Spinal cord (tissue), 10 donors: Measurements from ENCODE around the gene ANKRD31. TPM values are rescaled to one million over a fixed set of nuclear protein-coding genes. Genes with fewer than 3 reads are reported as not detected.

Experiments used
- DNase-seq, 6 donors: peaks; one replicate each; pipeline versions ENCODE4 v3.0.0 to v3.0.0-alpha.2; 2013 to 2015; ENCODE audit warnings: low spot score in 6 of 6, low read depth in 4 of 6
- H3K27ac ChIP-seq: one replicate; pipeline ENCODE4 v1.5.1; 2013; ENCODE audit warnings: low read depth, low read length, control low read depth
- H3K27me3 ChIP-seq: one replicate; pipeline ENCODE4 v1.6.1; 2013; ENCODE audit warnings: low read length; ENCODE audit not compliant: control insufficient read depth, insufficient read depth
- H3K36me3 ChIP-seq: one replicate; pipeline ENCODE4 v1.6.1; 2013; ENCODE audit warnings: low read length; ENCODE audit not compliant: control insufficient read depth, insufficient read depth
- H3K4me1 ChIP-seq: one replicate; pipeline ENCODE4 v1.6.1; 2013; ENCODE audit warnings: low read length; ENCODE audit not compliant: control insufficient read depth, insufficient read depth
- H3K4me3 ChIP-seq: one replicate; pipeline ENCODE4 v1.5.1; 2013; ENCODE audit warnings: low read depth, low read length, control low read depth
- H3K9me3 ChIP-seq: one replicate; pipeline ENCODE4 v1.6.1; 2013; ENCODE audit warnings: low read length; ENCODE audit not compliant: control insufficient read depth, insufficient read depth
- WGBS: methylation state at CpG from one replicate; pipeline ENCODE4 v1.1.5; 2013; ENCODE audit warnings: missing lambda C conversion rate; ENCODE audit not compliant: insufficient coverage; 5-methylcytosine and 5-hydroxymethylcytosine counted together
- polyA plus RNA-seq, 2 donors: library from polyadenylated mRNA; unstranded; fragments of 120-200 nt; gene quantifications; one replicate each; pipeline ENCODE4 v1.2.1, GENCODE V29; 2013; ENCODE audit not compliant: insufficient read length in 2 of 2
- total RNA-seq, 2 donors: library from RNA; depleted of rRNA in 1 of 2; stranded (reverse); fragments of 120-200 nt in 1 of 2; fragments of >200 nt in 1 of 2; gene quantifications; one replicate each; pipeline versions ENCODE4 v1.2.3 to v1.2.4, GENCODE V29; 2013 to 2014
- donor health status: healthy.

ANKRD31 gene
- total and polyA plus RNA-seq, 4 donors = 0.50 to 0.59 (median 0.52) TPM

DNA sequence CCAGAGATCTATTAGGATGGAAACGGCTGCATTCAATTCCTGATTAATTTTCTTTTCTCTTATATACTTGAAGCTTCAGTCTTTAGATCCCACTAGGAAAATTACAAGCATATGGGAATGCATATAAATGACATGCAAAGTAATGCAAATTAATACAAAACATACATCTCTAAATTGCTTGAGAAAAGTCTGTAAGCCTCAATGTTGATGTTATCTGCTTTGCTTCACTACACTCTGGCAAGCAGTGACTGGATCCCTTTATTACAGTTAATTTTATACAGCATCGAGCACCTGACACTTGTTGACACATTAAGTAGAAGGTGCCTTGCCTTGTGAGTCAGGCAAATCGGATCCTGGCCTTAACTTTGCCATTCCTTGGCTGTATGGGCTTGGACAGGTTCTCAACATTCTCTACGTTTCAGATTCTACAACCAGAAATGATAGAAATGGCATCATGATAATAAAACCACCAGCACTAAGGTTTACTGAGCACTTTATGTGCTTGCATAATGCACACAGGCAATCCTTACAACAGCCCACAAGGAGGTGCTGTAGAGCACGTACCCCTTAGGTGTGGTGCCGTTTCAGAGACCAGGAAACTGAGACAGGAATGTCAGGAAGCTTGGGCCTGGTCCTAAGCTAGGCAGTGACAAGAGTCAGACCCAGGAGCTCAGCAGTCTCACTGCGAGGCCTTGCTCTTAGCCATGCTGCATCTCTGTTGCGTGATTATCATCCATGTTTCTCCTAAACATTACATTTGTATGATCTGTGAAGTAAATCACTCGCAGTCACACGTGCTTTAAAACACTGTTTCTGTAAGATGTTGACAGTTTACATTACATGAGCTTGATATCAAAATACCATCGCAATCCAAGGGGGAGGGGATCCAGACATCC is 187.0 kb downstream of the ANKRD31 start:
- DNase-seq = peak in 2 of 6 donors; percentile 62 to 73
- 61% methylated on average over 6 of the region's 11 CpGs for WGBS
- Histone ChIP-seq H3K4me3 (no peak overlapping the region), H3K36me3 (no peaks in the 10 kb centered on the region), H3K27ac (no peak overlapping the region), H3K9me3 (no peaks in the 10 kb centered on the region), H3K4me1 (peaks cover 23% of the 10 kb centered on the region), H3K27me3 (peaks cover 21% of the 10 kb centered on the region)

DNA sequence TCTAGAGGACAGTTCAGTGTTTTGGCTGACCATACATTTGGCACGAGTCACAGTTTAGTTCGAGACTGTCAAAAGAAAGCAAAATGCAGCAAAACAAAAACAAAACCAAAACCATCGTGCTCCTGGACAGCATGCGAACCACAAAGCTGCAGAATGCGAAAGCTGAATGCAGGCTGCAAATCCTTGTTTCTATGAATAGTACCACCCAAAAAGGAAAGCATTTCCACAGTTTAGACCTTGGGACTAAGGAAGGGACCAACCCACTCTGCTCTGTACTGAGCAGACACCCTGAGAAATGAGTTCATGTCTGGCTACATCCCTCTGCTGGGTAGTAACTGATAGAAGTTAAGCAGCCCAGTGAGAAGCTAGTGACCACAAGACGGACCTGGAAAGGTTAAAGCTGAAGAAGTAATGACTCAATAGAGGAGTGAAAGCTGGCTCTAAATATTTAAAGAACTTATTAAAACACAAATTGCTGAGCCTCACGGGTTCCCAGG is 188.2 kb downstream of the ANKRD31 start:
- WGBS = 45% methylated on average over 2 of the region's 7 CpGs
- Histone ChIP-seq H3K4me1 (peaks cover 13% of the 10 kb centered on the region), H3K4me3 (no peak overlapping the region), H3K36me3 (no peaks in the 10 kb centered on the region), H3K27me3 (peaks cover 17% of the 10 kb centered on the region), H3K9me3 (no peaks in the 10 kb centered on the region), H3K27ac (no peak overlapping the region)
- no peak for DNase-seq

DNA sequence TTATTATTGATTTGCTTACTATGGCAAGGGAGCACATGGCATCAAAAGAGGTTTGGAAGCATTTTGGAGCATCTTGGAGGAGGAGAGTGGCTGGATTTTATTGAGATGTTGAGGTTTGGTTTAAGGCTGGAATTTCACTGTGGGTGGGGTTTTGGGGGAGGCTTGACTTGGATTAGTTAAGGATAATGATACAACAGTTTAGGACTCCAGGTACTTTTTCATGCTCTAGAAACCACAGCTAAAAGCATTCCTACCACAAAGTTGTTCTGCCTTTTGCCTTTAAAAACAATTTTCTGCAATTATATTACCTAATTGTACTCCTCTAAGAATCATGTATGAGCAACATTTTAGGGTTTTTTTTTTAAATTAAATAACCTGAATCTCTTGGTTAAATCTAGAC is 189.3 kb downstream of the ANKRD31 start:
- Histone ChIP-seq H3K27me3 (peaks cover 16% of the 10 kb centered on the region), H3K4me3 (no peak overlapping the region), H3K9me3 (no peaks in the 10 kb centered on the region), H3K36me3 (no peaks in the 10 kb centered on the region), H3K27ac (no peak overlapping the region), H3K4me1 (peaks cover 11% of the 10 kb centered on the region)
- DNase-seq = no peak

GRCh38 chr5:75046366-75047142 is 190.1 kb downstream of the ANKRD31 start:
- Histone ChIP-seq H3K4me1 (peaks cover 8% of the 10 kb centered on the region), H3K27me3 (peaks cover 12% of the 10 kb centered on the region), H3K27ac (no peak overlapping the region), H3K36me3 (no peaks in the 10 kb centered on the region), H3K4me3 (no peak overlapping the region), H3K9me3 (no peaks in the 10 kb centered on the region)
- DNase-seq = no peak
- WGBS = 98% methylated on average over 6 of the region's 10 CpGs

DNA sequence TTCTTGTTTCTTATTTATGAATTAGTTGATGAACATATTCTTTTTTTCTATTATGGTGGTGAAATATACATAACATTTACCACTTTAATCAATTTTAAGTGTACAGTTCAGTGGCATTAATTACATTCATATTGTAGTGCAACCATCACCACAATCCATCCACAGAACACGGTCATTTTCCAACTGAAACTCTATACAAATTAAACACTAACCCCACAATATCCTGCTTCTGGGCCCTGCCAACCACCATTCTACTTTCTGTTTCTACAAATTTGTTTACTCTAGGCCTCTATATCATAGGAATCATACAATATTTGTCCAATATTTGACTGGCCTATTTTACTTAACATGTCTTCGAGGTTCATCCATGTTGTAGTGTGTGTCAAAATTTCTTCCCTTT is 191.6 kb downstream of the ANKRD31 start:
- Histone ChIP-seq H3K9me3 (no peaks in the 10 kb centered on the region), H3K36me3 (no peaks in the 10 kb centered on the region), H3K4me3 (no peak overlapping the region), H3K4me1 (no peaks in the 10 kb centered on the region), H3K27me3 (peaks cover 5% of the 10 kb centered on the region), H3K27ac (no peak overlapping the region)
- WGBS = 100% methylated on average over 1 of the region's 2 CpGs
- no peak for DNase-seq

- Histone ChIP-seq H3K27me3 (peaks cover 2% of the 10 kb centered on the region), H3K36me3 (no peaks in the 10 kb centered on the region), H3K4me3 (no peak overlapping the region), H3K27ac (no peak overlapping the region), H3K9me3 (no peaks in the 10 kb centered on the region), H3K4me1 (no peaks in the 10 kb centered on the region)
- 80% methylated on average over 6 of the region's 7 CpGs for WGBS
- DNase-seq = peak in 1 of 6 donors; percentile 6
These were observed 192.3 kb downstream of the ANKRD31 start for GRCh38 chr5:75044406-75044805.

- peak in 1 of 6 donors; percentile 38 for DNase-seq
- H3K27me3 ChIP-seq = peaks cover 2% of the 10 kb centered on the region
- WGBS = 100% methylated on average over 3 of the region's 7 CpGs
- H3K36me3 ChIP-seq = no peaks in the 10 kb centered on the region
- no peaks in the 10 kb centered on the region for H3K4me1 ChIP-seq
- H3K4me3 ChIP-seq = no peak overlapping the region
- H3K9me3 ChIP-seq = no peaks in the 10 kb centered on the region
- H3K27ac ChIP-seq = no peak overlapping the region
These were observed 192.9 kb downstream of the ANKRD31 start for GRCh38 chr5:75043633-75044264.

- peak in 1 of 6 donors; percentile 61 for DNase-seq
- Histone ChIP-seq H3K36me3 (no peaks in the 10 kb centered on the region), H3K4me3 (no peak overlapping the region), H3K4me1 (no peaks in the 10 kb centered on the region), H3K9me3 (no peaks in the 10 kb centered on the region), H3K27me3 (no peaks in the 10 kb centered on the region), H3K27ac (no peak overlapping the region)
- no CpG with 5 or more reads among the region's 1 CpG for WGBS
These were observed 194.2 kb downstream of the ANKRD31 start for GRCh38 chr5:75042522-75042921.

DNA sequence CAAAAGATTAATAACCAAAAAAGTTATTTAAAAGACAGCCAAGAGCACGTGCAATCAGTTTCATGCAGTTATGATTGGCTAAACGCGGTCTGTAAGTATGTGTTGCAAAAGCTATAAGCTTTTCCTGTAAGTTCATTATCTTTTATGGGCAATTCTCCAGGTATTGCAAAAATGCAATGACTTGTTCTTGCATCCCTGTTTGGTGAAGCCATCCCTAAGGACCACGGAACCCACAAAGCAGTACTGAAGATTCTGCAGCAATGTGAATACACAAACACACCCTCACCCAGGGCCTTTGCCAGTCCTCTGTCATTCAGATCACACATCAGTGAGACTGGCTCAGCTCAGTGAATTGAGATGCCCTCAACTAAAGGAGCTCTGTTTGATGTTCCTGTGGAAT is 195.7 kb downstream of the ANKRD31 start:
- H3K27me3 ChIP-seq = no peaks in the 10 kb centered on the region
- H3K4me1 ChIP-seq = no peaks in the 10 kb centered on the region
- peak in 1 of 6 donors; percentile 12 for DNase-seq
- 80% methylated on average over 3 of the region's 4 CpGs for WGBS
- no peak overlapping the region for H3K27ac ChIP-seq
- no peaks in the 10 kb centered on the region for H3K9me3 ChIP-seq
- no peak overlapping the region for H3K4me3 ChIP-seq
- H3K36me3 ChIP-seq = no peaks in the 10 kb centered on the region
